ENCODE results near the gene TSPAN12.

Gene TSPAN12

GRCh38 chr7:120741371-120742042, 116.4 kb downstream of the TSPAN12 start:
- in situ Hi-C loops (cut with MboI; ENCODE audit: low pct_unique_long_range_greater_than_20kb, low sequenced_read_pairs, unreplicated experiment): loop anchor here (25.0 kb wide), 2 partner anchors 454 to 804 kb away; no protein-coding TSS in a partner anchor
- TF ChIP-seq, protein P1, sequence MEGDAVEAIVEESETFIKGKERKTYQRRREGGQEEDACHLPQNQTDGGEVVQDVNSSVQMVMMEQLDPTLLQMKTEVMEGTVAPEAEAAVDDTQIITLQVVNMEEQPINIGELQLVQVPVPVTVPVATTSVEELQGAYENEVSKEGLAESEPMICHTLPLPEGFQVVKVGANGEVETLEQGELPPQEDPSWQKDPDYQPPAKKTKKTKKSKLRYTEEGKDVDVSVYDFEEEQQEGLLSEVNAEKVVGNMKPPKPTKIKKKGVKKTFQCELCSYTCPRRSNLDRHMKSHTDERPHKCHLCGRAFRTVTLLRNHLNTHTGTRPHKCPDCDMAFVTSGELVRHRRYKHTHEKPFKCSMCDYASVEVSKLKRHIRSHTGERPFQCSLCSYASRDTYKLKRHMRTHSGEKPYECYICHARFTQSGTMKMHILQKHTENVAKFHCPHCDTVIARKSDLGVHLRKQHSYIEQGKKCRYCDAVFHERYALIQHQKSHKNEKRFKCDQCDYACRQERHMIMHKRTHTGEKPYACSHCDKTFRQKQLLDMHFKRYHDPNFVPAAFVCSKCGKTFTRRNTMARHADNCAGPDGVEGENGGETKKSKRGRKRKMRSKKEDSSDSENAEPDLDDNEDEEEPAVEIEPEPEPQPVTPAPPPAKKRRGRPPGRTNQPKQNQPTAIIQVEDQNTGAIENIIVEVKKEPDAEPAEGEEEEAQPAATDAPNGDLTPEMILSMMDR (IDR thresholded peaks at IDR 0.05; ENCODE audit: extremely low read depth, insufficient read depth, missing control alignments): no peak
- DNase-seq (ENCODE audit: low spot score): no peak

DNA sequence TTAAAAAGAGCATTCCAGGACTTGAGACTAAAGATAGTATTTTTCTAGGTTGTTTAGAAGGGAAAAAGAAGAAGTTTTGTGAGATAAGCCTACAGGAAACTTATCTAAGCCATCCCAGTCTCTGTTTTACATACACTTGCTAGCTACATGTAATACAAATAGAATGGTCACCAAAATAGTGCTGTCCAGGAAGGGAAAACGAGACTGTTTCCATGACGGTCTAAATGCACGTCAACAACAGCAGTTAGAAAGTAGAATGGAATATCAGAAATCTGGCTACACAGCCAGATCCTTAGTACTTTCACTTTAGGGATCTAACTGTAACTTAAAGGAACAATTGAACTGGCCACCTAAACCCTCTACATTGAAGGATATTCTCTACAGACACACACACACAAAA, 117.6 kb downstream of the TSPAN12 start:
- no peak for DNase-seq (ENCODE audit: low spot score)
- in situ Hi-C loops (cut with MboI; ENCODE audit: low pct_unique_long_range_greater_than_20kb, low sequenced_read_pairs, unreplicated experiment): loop anchor here (25.0 kb wide), 2 partner anchors 453 to 803 kb away; no protein-coding TSS in a partner anchor

GRCh38 chr7:120738816-120739215, 119.1 kb downstream of the TSPAN12 start:
- TF ChIP-seq, protein P1 (IDR thresholded peaks at IDR 0.05; ENCODE audit: extremely low read depth, insufficient read depth, missing control alignments): no peak
- in situ Hi-C loops (cut with MboI; ENCODE audit: low pct_unique_long_range_greater_than_20kb, low sequenced_read_pairs, unreplicated experiment): loop anchor here (25.0 kb wide), 2 partner anchors 452 to 802 kb away; no protein-coding TSS in a partner anchor
- no peak for DNase-seq (ENCODE audit: low spot score)

More for the DNA sequence above, 117.6 kb downstream of the TSPAN12 start:
- TF ChIP-seq, protein P1 (IDR thresholded peaks at IDR 0.05; ENCODE audit: extremely low read depth, insufficient read depth, missing control alignments): no peak

Measured in GM13977 (cell line).